Activated T-helper 17 cell treated with anti-CD3 and anti-CD28 coated beads, Interleukin-2, amount 50 U/mL, for 72 hours (primary cell): Measurements from ENCODE around the gene PARP8. TPM values are rescaled to one million over a fixed set of nuclear protein-coding genes. Genes with fewer than 3 reads are reported as not detected.

Experiments
- ATAC-seq: fragments of 150-1000 bp; cut with Tn5 transposase; replicated peaks from 2 replicates; pipeline ENCODE4 v1.10.0; 2021; ENCODE audit warnings: mild to moderate bottlenecking, moderate library complexity
- H3K27ac Mint-ChIP-seq: one replicate; pipeline ENCODE4 v1.8.0; 2022; ENCODE audit warnings: mixed read lengths
- H3K27me3 Mint-ChIP-seq: one replicate; pipeline ENCODE4 v1.8.0; 2022; ENCODE audit warnings: mixed read lengths
- H3K36me3 Mint-ChIP-seq: one replicate; pipeline ENCODE4 v1.8.0; 2022; ENCODE audit warnings: low read depth, mild to moderate bottlenecking, mixed read lengths
- H3K4me1 Mint-ChIP-seq: one replicate; pipeline ENCODE4 v1.8.0; 2022; ENCODE audit warnings: mixed read lengths
- H3K4me3 Mint-ChIP-seq: one replicate; pipeline ENCODE4 v1.8.0; 2022; ENCODE audit warnings: mild to moderate bottlenecking, mixed read lengths
- H3K9me3 Mint-ChIP-seq: one replicate; pipeline ENCODE4 v1.8.0; 2022; ENCODE audit warnings: mixed read lengths
- total RNA-seq, 2 donors: library from RNA; stranded (reverse); gene quantifications; one replicate each; pipeline ENCODE4 v1.2.3, GENCODE V29; 2022

Gene PARP8
- total RNA-seq, 2 donors from 2014 or later = 32.4 to 57.2 TPM

GRCh38 chr5:50839472-50839871 is 173.0 kb downstream of the PARP8 start:
- peaks cover 97% of the 10 kb centered on the region for H3K36me3 Mint-ChIP-seq
- H3K27ac Mint-ChIP-seq = no peak overlapping the region
- no peaks in the 10 kb centered on the region for H3K9me3 Mint-ChIP-seq
- no peaks in the 10 kb centered on the region for H3K27me3 Mint-ChIP-seq
- no peaks in the 10 kb centered on the region for H3K4me1 Mint-ChIP-seq
- no peak for ATAC-seq
- no peak overlapping the region for H3K4me3 Mint-ChIP-seq

- Mint-ChIP-seq H3K4me1 (no peaks in the 10 kb centered on the region), H3K4me3 (no peak overlapping the region), H3K9me3 (no peaks in the 10 kb centered on the region), H3K27me3 (no peaks in the 10 kb centered on the region), H3K36me3 (peaks cover 62% of the 10 kb centered on the region), H3K27ac (no peak overlapping the region)
- no peak for ATAC-seq
Measured at GRCh38 chr5:50843091-50843490, 176.7 kb downstream of the PARP8 start.

GRCh38 chr5:50846261-50846660 is 179.8 kb downstream of the PARP8 start:
- H3K4me1 Mint-ChIP-seq = no peaks in the 10 kb centered on the region
- no peak overlapping the region for H3K27ac Mint-ChIP-seq
- H3K27me3 Mint-ChIP-seq = no peaks in the 10 kb centered on the region
- H3K4me3 Mint-ChIP-seq = no peak overlapping the region
- peaks cover 31% of the 10 kb centered on the region for H3K36me3 Mint-ChIP-seq
- no peak for ATAC-seq
- no peaks in the 10 kb centered on the region for H3K9me3 Mint-ChIP-seq

GRCh38 chr5:50849554-50849953 is 183.1 kb downstream of the PARP8 start:
- ATAC-seq = no peak
- H3K4me1 Mint-ChIP-seq = no peaks in the 10 kb centered on the region
- H3K4me3 Mint-ChIP-seq = no peak overlapping the region
- H3K27me3 Mint-ChIP-seq = no peaks in the 10 kb centered on the region
- H3K36me3 Mint-ChIP-seq = peaks cover under 1% of the 10 kb centered on the region
- no peak overlapping the region for H3K27ac Mint-ChIP-seq
- no peaks in the 10 kb centered on the region for H3K9me3 Mint-ChIP-seq

GRCh38 chr5:50853151-50853550 is 186.7 kb downstream of the PARP8 start:
- peak; percentile 46 for ATAC-seq
- no peaks in the 10 kb centered on the region for H3K36me3 Mint-ChIP-seq
- no peaks in the 10 kb centered on the region for H3K9me3 Mint-ChIP-seq
- H3K4me1 Mint-ChIP-seq = no peaks in the 10 kb centered on the region
- peak overlapping the region; percentile 46 for H3K27ac Mint-ChIP-seq
- no peak overlapping the region for H3K4me3 Mint-ChIP-seq
- no peaks in the 10 kb centered on the region for H3K27me3 Mint-ChIP-seq

- H3K36me3 Mint-ChIP-seq = no peaks in the 10 kb centered on the region
- H3K27ac Mint-ChIP-seq = no peak overlapping the region
- H3K27me3 Mint-ChIP-seq = no peaks in the 10 kb centered on the region
- H3K4me1 Mint-ChIP-seq = no peaks in the 10 kb centered on the region
- H3K4me3 Mint-ChIP-seq = no peak overlapping the region
- ATAC-seq = no peak
- no peaks in the 10 kb centered on the region for H3K9me3 Mint-ChIP-seq
Measured at GRCh38 chr5:50854082-50854481, 187.6 kb downstream of the PARP8 start.

- no peak for ATAC-seq
- peaks cover under 1% of the 10 kb centered on the region for H3K27me3 Mint-ChIP-seq
- no peak overlapping the region for H3K4me3 Mint-ChIP-seq
- H3K9me3 Mint-ChIP-seq = no peaks in the 10 kb centered on the region
- no peaks in the 10 kb centered on the region for H3K36me3 Mint-ChIP-seq
- no peak overlapping the region for H3K27ac Mint-ChIP-seq
- no peaks in the 10 kb centered on the region for H3K4me1 Mint-ChIP-seq
Measured at GRCh38 chr5:50855001-50855400, 188.6 kb downstream of the PARP8 start.

GRCh38 chr5:50856401-50857119 is 190.1 kb downstream of the PARP8 start:
- Mint-ChIP-seq H3K4me1 (no peaks in the 10 kb centered on the region), H3K36me3 (no peaks in the 10 kb centered on the region), H3K9me3 (no peaks in the 10 kb centered on the region), H3K4me3 (no peak overlapping the region), H3K27ac (no peak overlapping the region), H3K27me3 (peaks cover 5% of the 10 kb centered on the region)
- ATAC-seq = no peak

- H3K4me3 Mint-ChIP-seq = no peak overlapping the region
- H3K36me3 Mint-ChIP-seq = no peaks in the 10 kb centered on the region
- H3K27ac Mint-ChIP-seq = no peak overlapping the region
- H3K4me1 Mint-ChIP-seq = no peaks in the 10 kb centered on the region
- H3K27me3 Mint-ChIP-seq = peaks cover 18% of the 10 kb centered on the region
- ATAC-seq = no peak
- no peaks in the 10 kb centered on the region for H3K9me3 Mint-ChIP-seq
Measured at GRCh38 chr5:50863534-50864170, 197.2 kb downstream of the PARP8 start.

GRCh38 chr5:50864466-50864865 is 198.0 kb downstream of the PARP8 start:
- H3K27me3 Mint-ChIP-seq = peaks cover 23% of the 10 kb centered on the region
- no peak overlapping the region for H3K4me3 Mint-ChIP-seq
- no peaks in the 10 kb centered on the region for H3K9me3 Mint-ChIP-seq
- H3K27ac Mint-ChIP-seq = no peak overlapping the region
- no peaks in the 10 kb centered on the region for H3K36me3 Mint-ChIP-seq
- no peaks in the 10 kb centered on the region for H3K4me1 Mint-ChIP-seq
- no peak for ATAC-seq

- Mint-ChIP-seq H3K27me3 (peaks cover 26% of the 10 kb centered on the region), H3K36me3 (no peaks in the 10 kb centered on the region), H3K4me1 (no peaks in the 10 kb centered on the region), H3K4me3 (no peak overlapping the region), H3K9me3 (no peaks in the 10 kb centered on the region), H3K27ac (no peak overlapping the region)
- ATAC-seq = no peak
Measured at GRCh38 chr5:50866415-50866814, 200.0 kb downstream of the PARP8 start.

- peaks cover 29% of the 10 kb centered on the region for H3K27me3 Mint-ChIP-seq
- no peak for ATAC-seq
Measured at GRCh38 chr5:50867140-50867539, 200.7 kb downstream of the PARP8 start.

GRCh38 chr5:50873595-50874277 is 207.3 kb downstream of the PARP8 start:
- ATAC-seq = no peak

More at GRCh38 chr5:50867140-50867539, 200.7 kb downstream of the PARP8 start:
- Mint-ChIP-seq H3K4me1 (no peaks in the 10 kb centered on the region), H3K27ac (no peak overlapping the region), H3K36me3 (no peaks in the 10 kb centered on the region), H3K4me3 (no peak overlapping the region), H3K9me3 (no peaks in the 10 kb centered on the region)

GRCh38 chr5:50874306-50875001 is 208.0 kb downstream of the PARP8 start:
- no peak for ATAC-seq
- Mint-ChIP-seq H3K4me1 (peaks cover 5% of the 10 kb centered on the region), H3K36me3 (no peaks in the 10 kb centered on the region), H3K27me3 (peaks cover 24% of the 10 kb centered on the region), H3K4me3 (no peak overlapping the region), H3K27ac (no peak overlapping the region), H3K9me3 (no peaks in the 10 kb centered on the region)

More at GRCh38 chr5:50873595-50874277, 207.3 kb downstream of the PARP8 start:
- peaks cover 24% of the 10 kb centered on the region for H3K27me3 Mint-ChIP-seq
- H3K9me3 Mint-ChIP-seq = no peaks in the 10 kb centered on the region
- no peaks in the 10 kb centered on the region for H3K36me3 Mint-ChIP-seq
- no peak overlapping the region for H3K27ac Mint-ChIP-seq
- H3K4me3 Mint-ChIP-seq = no peak overlapping the region
- peaks cover 5% of the 10 kb centered on the region for H3K4me1 Mint-ChIP-seq
